Measurements from ENCODE around the gene MYOG.

GRCh38 chr1:203101813-203102634 lies 16.2 kb upstream of the MYOG start:
- TF ChIP-seq CTCF (IDR thresholded peaks at IDR 0.05): no peak
- TF ChIP-seq EP300 (IDR thresholded peaks at IDR 0.05): no peak
- TF ChIP-seq POLR2A (IDR thresholded peaks at IDR 0.05): no peak
- TF ChIP-seq POLR2AphosphoS5 (IDR thresholded peaks at IDR 0.05): no peak
